Calu3 (cell line): Measurements from ENCODE around the gene MTA1. TPM values are rescaled to one million over a fixed set of nuclear protein-coding genes. Genes with fewer than 3 reads are reported as not detected.

Source experiments
- BruUV-seq: library from RNA; stranded (reverse); fragments of 400-500 nt; replicated peaks from 2 replicates; lab custom pipeline; 2021; lab: Mats Ljungman, UMichigan
- CTCF ChIA-PET: fragments of 300-600 bp; sonication (Branson Sonifier 250); formaldehyde crosslinking; loops from one replicate; lab custom pipeline; 2022; ENCODE audit warnings: antibody characterized with exemption; lab: Charles Lee
- DNase-seq: peaks from one replicate; pipeline ENCODE4 v3.0.0; 2022
- H3K27ac Mint-ChIP-seq: one replicate; pipeline ENCODE4 v1.8.0; 2022; ENCODE audit warnings: mixed read lengths; ENCODE audit not compliant: unreplicated experiment
- H3K27me3 Mint-ChIP-seq: one replicate; pipeline ENCODE4 v1.8.0; 2022; ENCODE audit warnings: mixed read lengths; ENCODE audit not compliant: unreplicated experiment
- H3K36me3 Mint-ChIP-seq: one replicate; pipeline ENCODE4 v1.8.0; 2022; ENCODE audit warnings: mild to moderate bottlenecking, moderate library complexity, mixed read lengths; ENCODE audit not compliant: insufficient read depth, unreplicated experiment
- H3K4me1 Mint-ChIP-seq: one replicate; pipeline ENCODE4 v1.8.0; 2022; ENCODE audit warnings: mild to moderate bottlenecking, low read depth, mixed read lengths; ENCODE audit not compliant: unreplicated experiment
- H3K4me3 Mint-ChIP-seq: one replicate; pipeline ENCODE4 v1.8.0; 2022; ENCODE audit warnings: mild to moderate bottlenecking, low read depth, moderate library complexity, mixed read lengths; ENCODE audit not compliant: unreplicated experiment
- H3K9me3 Mint-ChIP-seq: one replicate; pipeline ENCODE4 v1.8.0; 2022; ENCODE audit warnings: low read depth, mixed read lengths; ENCODE audit not compliant: unreplicated experiment
- intact Hi-C: fragments of 100-400 bp; cut with micrococcal nuclease; formaldehyde crosslinking; loops from one replicate; pipeline ENCODE4 v1.10.0; 2022; ENCODE audit not compliant: unreplicated experiment
- total RNA-seq: library from RNA; stranded (reverse); gene quantifications from 2 replicates; pipeline ENCODE4 v1.2.3, GENCODE V29; 2022
- TF ChIP-seq, protein P1 (sequence below): fragments of 200-600 bp; IDR thresholded peaks from one replicate; pipeline ENCODE4 v1.8.0; 2022; ENCODE audit warnings: antibody characterized with exemption; ENCODE audit not compliant: unreplicated experiment

MTA1 gene
- total RNA-seq, 1 experiment from 2014 or later: 168 TPM

DNA sequence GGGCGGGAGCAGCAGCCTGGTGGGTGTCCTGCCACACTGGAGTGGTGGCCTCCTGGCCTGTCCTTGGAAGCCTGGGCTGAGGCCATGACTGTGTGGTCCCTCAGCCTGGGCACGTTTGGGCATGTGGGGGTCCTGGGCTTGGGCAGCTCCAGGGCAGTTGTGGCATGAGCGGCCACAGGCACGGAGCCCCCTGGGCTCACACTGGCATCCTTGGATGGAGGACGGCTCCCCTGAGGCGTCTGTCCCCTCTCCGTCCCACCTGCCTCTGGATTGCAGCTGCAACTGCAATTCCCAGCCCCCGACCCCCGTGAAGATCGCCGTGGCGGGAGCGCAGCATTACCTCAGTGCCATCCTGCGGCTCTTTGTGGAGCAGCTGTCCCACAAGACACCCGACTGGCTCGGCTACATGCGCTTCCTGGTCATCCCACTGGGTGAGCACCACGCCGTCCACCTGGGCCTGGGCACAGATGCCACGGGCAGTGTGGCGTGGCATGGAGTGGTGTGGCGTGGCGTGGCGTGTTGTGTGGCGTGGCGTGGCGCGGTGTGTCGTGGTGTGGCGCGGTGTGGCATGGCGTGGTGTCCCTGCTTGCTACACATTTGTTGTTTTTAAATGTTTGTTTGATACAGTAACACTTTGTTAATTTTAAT is 36.4 kb upstream of the MTA1 start:
- TF ChIP-seq, protein P1, sequence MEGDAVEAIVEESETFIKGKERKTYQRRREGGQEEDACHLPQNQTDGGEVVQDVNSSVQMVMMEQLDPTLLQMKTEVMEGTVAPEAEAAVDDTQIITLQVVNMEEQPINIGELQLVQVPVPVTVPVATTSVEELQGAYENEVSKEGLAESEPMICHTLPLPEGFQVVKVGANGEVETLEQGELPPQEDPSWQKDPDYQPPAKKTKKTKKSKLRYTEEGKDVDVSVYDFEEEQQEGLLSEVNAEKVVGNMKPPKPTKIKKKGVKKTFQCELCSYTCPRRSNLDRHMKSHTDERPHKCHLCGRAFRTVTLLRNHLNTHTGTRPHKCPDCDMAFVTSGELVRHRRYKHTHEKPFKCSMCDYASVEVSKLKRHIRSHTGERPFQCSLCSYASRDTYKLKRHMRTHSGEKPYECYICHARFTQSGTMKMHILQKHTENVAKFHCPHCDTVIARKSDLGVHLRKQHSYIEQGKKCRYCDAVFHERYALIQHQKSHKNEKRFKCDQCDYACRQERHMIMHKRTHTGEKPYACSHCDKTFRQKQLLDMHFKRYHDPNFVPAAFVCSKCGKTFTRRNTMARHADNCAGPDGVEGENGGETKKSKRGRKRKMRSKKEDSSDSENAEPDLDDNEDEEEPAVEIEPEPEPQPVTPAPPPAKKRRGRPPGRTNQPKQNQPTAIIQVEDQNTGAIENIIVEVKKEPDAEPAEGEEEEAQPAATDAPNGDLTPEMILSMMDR: no peak
- no TSS peak for BruUV-seq
- CTCF ChIA-PET: no interaction called here
- intact Hi-C loops: no loop called here
- Mint-ChIP-seq H3K4me3 (no peak overlapping the region), H3K4me1 (no peaks in the 10 kb centered on the region), H3K27me3 (no peaks in the 10 kb centered on the region), H3K9me3 (no peaks in the 10 kb centered on the region), H3K36me3 (peaks cover 20% of the 10 kb centered on the region), H3K27ac (no peak overlapping the region)
- no peak for DNase-seq

DNA sequence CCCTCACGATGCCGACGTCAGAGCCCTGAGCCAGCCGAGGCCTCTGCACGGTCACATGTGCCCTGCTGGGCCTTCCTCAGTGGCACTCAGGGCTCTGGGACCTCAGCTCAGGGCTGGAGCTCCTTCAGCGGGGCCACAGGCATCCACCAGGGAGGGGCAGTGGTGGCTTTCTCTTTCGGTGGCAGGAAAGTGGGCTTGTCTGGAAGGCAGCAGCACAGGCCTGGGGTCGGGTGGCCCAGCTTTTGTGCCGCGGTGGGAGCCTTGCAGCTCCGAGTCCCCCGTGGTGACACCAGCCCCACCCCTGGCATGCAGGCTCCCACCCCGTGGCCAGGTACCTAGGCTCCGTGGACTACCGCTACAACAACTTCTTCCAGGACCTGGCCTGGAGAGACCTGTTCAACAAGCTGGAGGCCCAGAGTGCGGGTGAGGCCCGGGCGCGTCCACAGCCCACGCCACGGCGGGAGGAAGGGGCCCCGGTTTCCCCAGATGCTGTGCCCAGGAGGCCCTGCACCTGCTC is 35.5 kb upstream of the MTA1 start:
- H3K9me3 Mint-ChIP-seq: no peaks in the 10 kb centered on the region
- TF ChIP-seq, protein P1: no peak
- H3K27me3 Mint-ChIP-seq: no peaks in the 10 kb centered on the region
- BruUV-seq: no TSS peak
- H3K4me3 Mint-ChIP-seq: no peak overlapping the region
- peaks cover 20% of the 10 kb centered on the region for H3K36me3 Mint-ChIP-seq
- DNase-seq: no peak
- intact Hi-C loops: no loop called here
- H3K27ac Mint-ChIP-seq: no peak overlapping the region
- CTCF ChIA-PET: interaction anchor here (0.6 kb wide), 1 partner anchor 70 kb away, joined by 4 read pairs; no protein-coding TSS in a partner anchor
- no peaks in the 10 kb centered on the region for H3K4me1 Mint-ChIP-seq

DNA sequence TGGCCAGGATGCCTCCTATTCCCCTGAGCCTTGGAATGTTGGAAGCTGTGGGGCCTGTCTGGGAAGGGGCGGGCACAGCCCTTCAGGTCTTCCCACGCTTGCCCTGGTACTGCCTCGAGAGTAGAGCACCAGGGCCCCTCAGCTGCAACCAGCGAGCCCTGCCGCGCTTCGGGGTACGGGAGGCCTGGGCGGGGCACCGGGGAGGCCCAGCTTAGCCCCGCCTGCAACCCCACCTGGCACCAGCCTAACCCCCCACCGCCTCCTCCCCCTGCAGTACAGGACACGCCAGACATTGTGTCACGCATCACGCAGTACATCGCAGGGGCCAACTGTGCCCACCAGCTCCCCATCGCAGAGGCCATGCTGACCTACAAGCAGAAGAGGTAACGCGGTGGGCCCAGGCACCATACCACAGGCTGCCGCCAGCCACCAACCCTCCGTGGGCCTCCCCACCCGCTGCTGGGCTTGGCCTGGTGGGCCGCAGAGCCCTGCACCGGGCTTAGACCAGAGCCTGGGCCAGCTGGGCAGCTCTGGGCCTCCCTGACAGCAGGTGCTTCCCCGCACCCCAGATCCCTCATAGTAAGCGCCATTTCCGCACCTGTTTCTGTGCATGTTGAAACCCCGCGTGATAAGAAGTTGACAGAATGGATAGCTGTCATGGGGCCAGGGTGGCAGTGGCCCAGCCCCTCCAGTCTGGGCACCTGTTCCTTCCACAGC is 34.9 kb upstream of the MTA1 start:
- no TSS peak for BruUV-seq
- Mint-ChIP-seq H3K27me3 (no peaks in the 10 kb centered on the region), H3K36me3 (peaks cover 20% of the 10 kb centered on the region), H3K27ac (no peak overlapping the region), H3K4me1 (no peaks in the 10 kb centered on the region), H3K4me3 (no peak overlapping the region), H3K9me3 (no peaks in the 10 kb centered on the region)
- intact Hi-C loops: no loop called here
- CTCF ChIA-PET: interaction anchor here (0.6 kb wide), 1 partner anchor 70 kb away, joined by 4 read pairs; no protein-coding TSS in a partner anchor
- DNase-seq: no peak
- TF ChIP-seq, protein P1: no peak

DNA sequence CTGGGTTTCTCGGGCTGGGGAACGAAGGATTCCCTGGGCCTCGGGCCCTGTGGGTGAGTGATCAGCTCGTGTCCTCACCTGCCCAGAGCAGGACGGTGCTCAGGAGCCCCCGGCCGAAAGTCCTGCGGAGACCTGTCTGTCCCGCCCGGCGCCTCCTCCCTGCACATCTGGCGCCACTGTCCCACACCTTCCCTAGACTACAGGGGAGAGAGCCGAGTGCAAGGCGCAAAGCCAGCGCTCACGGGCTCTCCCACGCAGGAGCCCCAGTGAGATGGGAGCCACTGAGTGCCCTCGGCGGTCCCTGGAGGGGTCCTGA is 34.3 kb upstream of the MTA1 start:
- CTCF ChIA-PET: no interaction called here
- Mint-ChIP-seq H3K27me3 (no peaks in the 10 kb centered on the region), H3K27ac (no peak overlapping the region), H3K4me1 (no peaks in the 10 kb centered on the region), H3K4me3 (no peak overlapping the region), H3K9me3 (no peaks in the 10 kb centered on the region), H3K36me3 (peaks cover 20% of the 10 kb centered on the region)
- intact Hi-C loops: no loop called here
- DNase-seq: no peak
- TF ChIP-seq, protein P1: no peak
- BruUV-seq: no TSS peak
